Activated naive CD8-positive, alpha-beta T cell treated with anti-CD3 and anti-CD28 coated beads for 36 hours (primary cell): ENCODE data around the gene ZNF33B. TPM values are rescaled to one million over a fixed set of nuclear protein-coding genes. Genes with fewer than 3 reads are reported as not detected.
"Not testable (repeated sequence)": the region's sequence is repeated elsewhere in the genome, so short reads cannot be mapped to it uniquely, and the experiment has no call there.

ENCODE experiments used
- DNase-seq: peaks from one replicate; pipeline ENCODE4 v3.0.0; 2021
- H3K27ac Mint-ChIP-seq: one replicate; pipeline ENCODE4 v1.8.0; 2022; ENCODE audit warnings: mild to moderate bottlenecking, moderate library complexity, mixed read lengths
- H3K27me3 Mint-ChIP-seq: one replicate; pipeline ENCODE4 v1.8.0; 2022; ENCODE audit warnings: mild to moderate bottlenecking, mixed read lengths
- H3K36me3 Mint-ChIP-seq: one replicate; pipeline ENCODE4 v1.8.0; 2021; ENCODE audit warnings: mild to moderate bottlenecking, mixed read lengths
- H3K4me1 Mint-ChIP-seq: one replicate; pipeline ENCODE4 v1.8.0; 2021; ENCODE audit warnings: mixed read lengths
- H3K4me3 Mint-ChIP-seq: one replicate; pipeline ENCODE4 v1.8.0; 2022; ENCODE audit warnings: mild to moderate bottlenecking, moderate library complexity, mixed read lengths
- H3K9me3 Mint-ChIP-seq: one replicate; pipeline ENCODE4 v1.8.0; 2022; ENCODE audit warnings: mixed read lengths
- total RNA-seq, 2 experiments: library from RNA; stranded (reverse); gene quantifications; one replicate each; pipeline ENCODE4 v1.2.3, GENCODE V29; 2021

The ZNF33B gene
- total RNA-seq: 10 to 100 TPM in 1 of 2 experiments, 1 to 10 TPM in 1; 7.6 to 10.3 TPM

DNA sequence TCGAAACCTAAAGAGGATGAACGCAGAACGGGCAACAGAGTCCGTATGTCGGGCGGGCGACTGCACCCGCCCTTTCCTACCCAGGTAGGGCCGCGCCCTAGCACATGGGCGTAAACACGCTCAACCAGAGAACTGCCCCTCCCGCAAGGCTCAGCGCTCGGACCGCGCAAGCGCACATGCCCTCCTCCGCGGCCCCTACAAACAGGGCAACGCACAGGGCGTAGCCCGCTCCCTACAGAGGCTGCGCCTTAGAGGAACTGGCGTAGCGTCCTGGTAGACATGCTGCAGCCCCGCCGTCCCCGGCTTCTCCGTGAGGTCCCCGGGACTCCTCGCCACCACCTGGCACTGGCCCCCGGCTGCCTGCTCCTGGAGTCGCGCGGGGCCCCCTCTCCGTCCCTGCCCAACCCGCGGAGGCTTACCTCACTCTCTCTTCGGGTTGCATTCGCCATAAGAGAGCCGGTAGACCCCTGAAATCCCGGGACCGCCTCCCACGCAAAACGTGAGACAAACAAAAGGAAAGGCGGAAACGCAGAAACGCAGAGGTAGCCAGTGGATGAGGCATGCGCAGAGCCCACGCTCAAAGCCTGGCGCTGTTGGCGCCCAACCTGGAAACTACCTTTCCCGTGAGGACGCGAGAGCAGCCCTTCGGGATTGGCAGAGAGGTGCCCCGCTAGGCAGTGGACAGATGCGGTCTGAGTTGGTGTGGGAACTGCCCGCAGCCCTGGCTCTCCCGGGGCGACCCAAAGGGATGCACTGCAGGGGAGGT, at the start of gene ZNF33B:
ZNF33B (minus strand) TSS at position 516 of the 766 bp plus-strand sequence. CDS start 1,642 bp downstream, outside the sequence.
- peak; percentile 95 for DNase-seq
- H3K36me3 Mint-ChIP-seq: peaks cover 15% of the 10 kb centered on the region
- H3K9me3 Mint-ChIP-seq: no peaks in the 10 kb centered on the region
- H3K27me3 Mint-ChIP-seq: no peaks in the 10 kb centered on the region
- peaks cover 32% of the 10 kb centered on the region for H3K4me1 Mint-ChIP-seq
- H3K4me3 Mint-ChIP-seq: peak within 1 kb of the TSS; percentile 94
- H3K27ac Mint-ChIP-seq: peak within 1 kb of the TSS; percentile 98

DNA sequence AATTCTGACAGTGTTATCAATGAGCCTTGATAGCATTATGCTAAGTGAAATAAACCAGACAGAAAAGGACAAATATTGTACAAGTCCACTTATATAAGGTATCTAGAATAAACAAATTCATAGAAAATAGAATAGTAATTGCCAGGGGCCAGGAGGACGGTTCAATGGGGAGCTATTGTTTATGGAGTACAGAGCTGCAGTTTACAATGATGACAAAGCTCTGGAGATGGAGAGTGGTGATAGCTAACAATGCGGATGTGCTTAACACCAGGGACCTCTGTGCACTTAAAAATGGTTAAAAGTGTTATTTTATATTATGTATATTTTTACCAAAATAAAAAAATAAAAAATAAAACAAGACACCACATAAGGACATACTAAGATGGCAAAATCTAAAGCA, 46.1 kb upstream of the ZNF33B start:
- DNase-seq: no peak
- Mint-ChIP-seq H3K36me3 (no peaks in the 10 kb centered on the region), H3K4me1 (no peaks in the 10 kb centered on the region), H3K9me3 (no peaks in the 10 kb centered on the region), H3K27ac (no peak overlapping the region), H3K27me3 (no peaks in the 10 kb centered on the region), H3K4me3 (no peak overlapping the region)

GRCh38 chr10:42680267-42680666, 41.9 kb upstream of the ZNF33B start:
- Mint-ChIP-seq H3K27me3 (peaks cover 3% of the 10 kb centered on the region), H3K9me3 (peaks cover 1% of the 10 kb centered on the region), H3K4me3 (no peak overlapping the region), H3K4me1 (no peaks in the 10 kb centered on the region), H3K36me3 (no peaks in the 10 kb centered on the region), H3K27ac (no peak overlapping the region)
- no peak for DNase-seq

DNA sequence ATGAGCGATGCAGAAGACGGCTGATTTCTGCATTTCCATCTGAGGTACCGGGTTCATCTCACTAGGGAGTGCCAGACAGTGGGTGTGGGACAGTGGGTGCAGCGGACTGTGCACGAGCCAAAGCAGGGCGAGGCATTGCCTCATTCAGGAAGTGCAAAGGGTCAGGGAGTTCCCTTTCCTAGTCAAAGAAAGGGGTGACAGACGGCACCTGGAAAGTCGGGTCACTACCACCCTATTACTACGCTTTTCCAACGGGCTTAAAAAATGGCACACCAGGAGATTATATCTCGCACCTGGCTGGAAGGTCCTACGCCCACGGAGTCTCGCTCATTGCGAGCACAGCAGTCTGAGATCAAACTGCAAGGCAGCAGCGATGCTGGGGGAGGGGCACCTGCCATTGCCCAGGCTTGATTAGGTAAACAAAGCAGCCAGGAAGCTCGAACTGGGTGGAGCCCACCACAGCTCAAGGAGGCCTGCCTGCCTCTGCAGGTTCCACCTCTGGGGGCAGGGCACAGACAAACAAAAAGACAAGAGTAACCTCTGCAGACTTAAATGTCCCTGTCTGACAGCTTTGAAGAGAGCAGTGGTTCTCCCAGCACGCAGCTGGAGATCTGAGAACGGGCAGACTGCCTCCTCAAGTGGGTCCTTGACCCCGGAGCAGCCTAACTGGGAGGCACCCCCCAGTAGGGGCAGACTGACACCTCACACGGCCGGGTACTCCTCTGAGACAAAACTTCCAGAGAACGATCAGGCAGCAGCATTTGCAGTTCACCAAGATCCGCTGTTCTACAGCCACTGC, 27.0 kb upstream of the ZNF33B start:
- H3K9me3 Mint-ChIP-seq, H3K27ac Mint-ChIP-seq, DNase-seq, H3K36me3 Mint-ChIP-seq, H3K27me3 Mint-ChIP-seq, H3K4me1 Mint-ChIP-seq, H3K4me3 Mint-ChIP-seq: not testable (repeated sequence)

GRCh38 chr10:42654419-42654818, 16.0 kb upstream of the ZNF33B start:
- H3K27ac Mint-ChIP-seq: no peak overlapping the region
- no peaks in the 10 kb centered on the region for H3K36me3 Mint-ChIP-seq
- peaks cover 6% of the 10 kb centered on the region for H3K4me1 Mint-ChIP-seq
- DNase-seq: no peak
- no peaks in the 10 kb centered on the region for H3K27me3 Mint-ChIP-seq
- no peaks in the 10 kb centered on the region for H3K9me3 Mint-ChIP-seq
- H3K4me3 Mint-ChIP-seq: no peak overlapping the region

- Mint-ChIP-seq H3K27me3 (no peaks in the 10 kb centered on the region), H3K27ac (no peak overlapping the region), H3K36me3 (no peaks in the 10 kb centered on the region), H3K9me3 (no peaks in the 10 kb centered on the region), H3K4me1 (peaks cover 6% of the 10 kb centered on the region), H3K4me3 (no peak overlapping the region)
- DNase-seq: no peak
Observed at GRCh38 chr10:42652858-42653257, 14.5 kb upstream of the ZNF33B start.

- no peaks in the 10 kb centered on the region for H3K36me3 Mint-ChIP-seq
- no peak overlapping the region for H3K4me3 Mint-ChIP-seq
- H3K9me3 Mint-ChIP-seq: no peaks in the 10 kb centered on the region
- H3K27me3 Mint-ChIP-seq: no peaks in the 10 kb centered on the region
- no peak overlapping the region for H3K27ac Mint-ChIP-seq
- peaks cover 6% of the 10 kb centered on the region for H3K4me1 Mint-ChIP-seq
- no peak for DNase-seq
Observed at GRCh38 chr10:42650374-42650773, 12.0 kb upstream of the ZNF33B start.

GRCh38 chr10:42648512-42648911, 10.1 kb upstream of the ZNF33B start:
- no peaks in the 10 kb centered on the region for H3K27me3 Mint-ChIP-seq
- H3K9me3 Mint-ChIP-seq: no peaks in the 10 kb centered on the region
- DNase-seq: no peak
- H3K4me1 Mint-ChIP-seq: peaks cover 6% of the 10 kb centered on the region
- H3K27ac Mint-ChIP-seq: no peak overlapping the region
- H3K36me3 Mint-ChIP-seq: no peaks in the 10 kb centered on the region
- H3K4me3 Mint-ChIP-seq: no peak overlapping the region

DNA sequence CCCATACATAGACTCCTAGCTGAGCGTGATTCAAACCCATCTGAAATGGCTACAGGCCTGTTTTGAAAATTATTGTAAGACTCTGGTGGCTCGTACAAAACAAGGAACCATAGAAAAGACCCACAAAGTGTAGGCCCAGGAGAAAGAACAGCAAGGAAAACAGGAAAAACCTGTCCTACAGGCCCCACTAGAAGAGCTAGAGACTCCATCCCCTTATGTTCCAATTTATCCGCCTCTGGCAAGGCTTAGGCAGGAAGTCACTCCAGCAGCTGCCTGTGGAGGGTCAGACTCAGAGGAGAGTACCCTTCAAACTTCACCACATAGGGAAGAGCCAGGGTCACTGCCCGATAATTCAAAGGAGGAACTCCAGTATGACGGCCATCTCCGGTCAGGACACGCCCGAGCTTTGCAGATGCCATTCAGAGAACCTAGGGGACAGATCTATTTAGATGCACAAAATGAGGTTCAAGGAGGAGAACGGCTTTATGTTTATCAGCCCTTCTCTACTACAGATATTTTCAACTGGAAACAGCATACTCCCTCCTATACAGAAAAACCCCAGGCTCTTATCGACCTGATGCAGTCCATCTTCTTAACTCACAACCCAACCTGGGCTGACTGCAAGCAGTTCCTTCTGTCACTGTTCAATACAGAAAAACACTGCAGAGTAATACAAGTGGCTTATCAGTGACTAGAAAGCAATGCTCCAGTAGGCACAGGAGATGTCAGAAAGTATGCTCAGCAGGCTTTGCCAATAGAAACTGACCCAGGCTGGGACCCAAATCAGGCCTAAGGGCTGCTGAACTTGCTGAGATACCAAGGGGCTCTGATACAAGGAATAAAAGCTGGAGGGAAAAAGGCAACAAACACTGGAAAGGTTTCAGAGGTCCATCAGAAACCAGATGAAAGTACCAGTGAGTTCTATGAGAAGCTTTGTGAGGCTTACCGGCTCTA, 8.6 kb upstream of the ZNF33B start:
- Mint-ChIP-seq H3K9me3 (no peaks in the 10 kb centered on the region), H3K36me3 (no peaks in the 10 kb centered on the region), H3K4me1 (peaks cover 6% of the 10 kb centered on the region), H3K4me3 (no peak overlapping the region), H3K27ac (no peak overlapping the region), H3K27me3 (no peaks in the 10 kb centered on the region)
- no peak for DNase-seq

GRCh38 chr10:42646214-42646613, 7.8 kb upstream of the ZNF33B start:
- Mint-ChIP-seq H3K36me3 (no peaks in the 10 kb centered on the region), H3K4me1 (peaks cover 6% of the 10 kb centered on the region), H3K27me3 (no peaks in the 10 kb centered on the region), H3K9me3 (no peaks in the 10 kb centered on the region), H3K27ac (no peak overlapping the region), H3K4me3 (no peak overlapping the region)
- DNase-seq: no peak

GRCh38 chr10:42645516-42645915, 7.1 kb upstream of the ZNF33B start:
- no peak overlapping the region for H3K27ac Mint-ChIP-seq
- no peaks in the 10 kb centered on the region for H3K9me3 Mint-ChIP-seq
- H3K36me3 Mint-ChIP-seq: no peaks in the 10 kb centered on the region
- no peak for DNase-seq
- no peak overlapping the region for H3K4me3 Mint-ChIP-seq
- no peaks in the 10 kb centered on the region for H3K27me3 Mint-ChIP-seq
- peaks cover 5% of the 10 kb centered on the region for H3K4me1 Mint-ChIP-seq

GRCh38 chr10:42645103-42645502, 6.7 kb upstream of the ZNF33B start:
- Mint-ChIP-seq H3K36me3 (no peaks in the 10 kb centered on the region), H3K4me3 (no peak overlapping the region), H3K27me3 (no peaks in the 10 kb centered on the region), H3K9me3 (no peaks in the 10 kb centered on the region), H3K4me1 (peaks cover under 1% of the 10 kb centered on the region), H3K27ac (no peak overlapping the region)
- no peak for DNase-seq

GRCh38 chr10:42640610-42641229, 2.4 kb upstream of the ZNF33B start:
- Mint-ChIP-seq H3K9me3 (no peaks in the 10 kb centered on the region), H3K27ac (no peak overlapping the region), H3K4me3 (no peak overlapping the region), H3K27me3 (no peaks in the 10 kb centered on the region), H3K4me1 (peaks cover 14% of the 10 kb centered on the region), H3K36me3 (peaks cover 9% of the 10 kb centered on the region)
- no peak for DNase-seq

GRCh38 chr10:42638821-42639270, 476 bp upstream of the ZNF33B start:
- DNase-seq: no peak
- Mint-ChIP-seq H3K36me3 (peaks cover 13% of the 10 kb centered on the region), H3K9me3 (no peaks in the 10 kb centered on the region), H3K27ac (peak overlapping the region; percentile 98), H3K4me3 (peak overlapping the region; percentile 94), H3K27me3 (no peaks in the 10 kb centered on the region), H3K4me1 (peaks cover 28% of the 10 kb centered on the region)
